T-helper 2 cell treated with Interferon-gamma antibody and Interleukin-4, amounts not matched to agents 5 μg/mL and 100 μg/mL, for 36 hours (primary cell): ENCODE measurements around the gene CA4.
"Not testable (repeated sequence)": the region's sequence is repeated elsewhere in the genome, so short reads cannot be mapped to it uniquely, and the experiment has no call there.

Experiments
- DNase-seq: peaks from one replicate; pipeline ENCODE4 v3.0.0; 2021; ENCODE audit warnings: low spot score
- H3K27ac Mint-ChIP-seq: one replicate; pipeline ENCODE4 v1.8.0; 2021; ENCODE audit warnings: mild to moderate bottlenecking, mixed read lengths
- H3K27me3 Mint-ChIP-seq: one replicate; pipeline ENCODE4 v1.8.0; 2021; ENCODE audit warnings: low read depth, mixed read lengths
- H3K36me3 Mint-ChIP-seq: one replicate; pipeline ENCODE4 v1.8.0; 2021; ENCODE audit warnings: low read depth, mixed read lengths
- H3K4me1 Mint-ChIP-seq: one replicate; pipeline ENCODE4 v1.8.0; 2021; ENCODE audit warnings: low read depth, mixed read lengths
- H3K4me3 Mint-ChIP-seq: one replicate; pipeline ENCODE4 v1.8.0; 2022; ENCODE audit warnings: mild to moderate bottlenecking, moderate library complexity, mixed read lengths
- H3K9me3 Mint-ChIP-seq: one replicate; pipeline ENCODE4 v1.8.0; 2021; ENCODE audit warnings: mixed read lengths

CA4 gene

DNA sequence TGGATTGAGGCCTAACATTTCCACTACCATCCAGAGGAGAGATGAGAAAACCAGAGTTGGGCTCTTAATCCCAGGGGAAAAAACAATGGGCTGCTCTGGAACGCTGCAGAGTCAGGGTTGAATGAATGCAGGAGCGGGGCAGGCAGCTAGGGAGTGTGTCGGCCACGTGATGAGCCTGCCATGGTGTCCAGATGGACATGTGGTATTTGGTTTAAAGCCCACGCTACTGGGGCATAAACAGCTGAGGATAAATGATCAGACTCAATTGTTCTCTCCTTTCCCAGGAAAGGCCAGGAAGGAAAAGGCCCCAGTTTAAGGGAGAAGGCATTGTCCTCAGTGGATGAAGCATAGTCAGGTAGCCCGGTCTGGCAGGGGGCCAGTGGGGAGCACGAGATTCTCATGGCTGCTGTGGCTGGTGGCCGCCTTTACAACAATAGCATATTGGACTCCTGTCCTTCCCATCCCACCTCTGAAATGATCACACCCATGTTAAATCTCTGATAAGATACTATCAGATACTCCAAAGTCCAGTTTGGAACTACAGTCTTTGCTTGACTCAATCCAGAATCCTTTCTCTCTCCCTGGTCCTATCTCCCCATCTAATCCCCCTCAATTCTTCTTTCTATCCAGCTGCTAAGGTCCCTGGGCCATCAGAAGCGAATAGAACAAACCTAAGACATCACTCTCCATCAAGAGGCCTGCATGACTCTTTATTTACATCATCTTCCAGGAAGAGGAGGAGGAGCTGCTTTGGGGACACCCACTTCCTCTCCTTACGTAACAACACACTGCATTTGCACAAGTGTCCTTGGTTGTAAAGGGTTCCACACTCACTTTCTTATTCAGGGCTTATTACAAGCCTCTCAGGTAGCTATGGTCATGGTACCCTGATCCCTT is 20.4 kb downstream of the CA4 start:
- no peaks in the 10 kb centered on the region for H3K27me3 Mint-ChIP-seq
- no peaks in the 10 kb centered on the region for H3K36me3 Mint-ChIP-seq
- H3K27ac Mint-ChIP-seq = peak overlapping the region; percentile 86
- H3K4me3 Mint-ChIP-seq = peak overlapping the region; percentile 25
- no peak for DNase-seq
- peaks cover 18% of the 10 kb centered on the region for H3K4me1 Mint-ChIP-seq
- no peaks in the 10 kb centered on the region for H3K9me3 Mint-ChIP-seq

GRCh38 chr17:60170835-60171752 is 21.3 kb downstream of the CA4 start:
- peaks cover 11% of the 10 kb centered on the region for H3K4me1 Mint-ChIP-seq
- no peaks in the 10 kb centered on the region for H3K36me3 Mint-ChIP-seq
- H3K4me3 Mint-ChIP-seq = no peak overlapping the region
- no peak overlapping the region for H3K27ac Mint-ChIP-seq
- no peak for DNase-seq
- no peaks in the 10 kb centered on the region for H3K9me3 Mint-ChIP-seq
- H3K27me3 Mint-ChIP-seq = no peaks in the 10 kb centered on the region

DNA sequence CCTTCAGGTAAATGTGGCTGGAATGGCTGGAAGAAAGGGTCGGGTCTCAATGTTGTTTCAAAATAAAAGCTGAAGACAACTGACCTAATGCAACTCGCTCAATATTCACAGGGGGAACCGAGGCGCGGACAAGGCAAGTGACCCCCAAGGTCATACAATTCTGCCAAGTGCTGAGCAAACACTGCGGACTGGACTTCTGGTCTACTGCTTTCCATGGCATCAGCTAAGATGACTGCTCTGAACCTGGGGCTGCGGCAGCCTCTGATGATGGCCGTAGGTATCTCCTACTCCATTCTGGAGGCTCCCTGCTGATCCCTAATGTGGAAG is 21.9 kb downstream of the CA4 start:
- Mint-ChIP-seq H3K4me1 (peaks cover 8% of the 10 kb centered on the region), H3K4me3 (no peak overlapping the region), H3K27ac (no peak overlapping the region)

GRCh38 chr17:60173304-60173819 is 23.6 kb downstream of the CA4 start:
- H3K9me3 Mint-ChIP-seq = no peaks in the 10 kb centered on the region
- peaks cover 8% of the 10 kb centered on the region for H3K4me1 Mint-ChIP-seq
- no peak overlapping the region for H3K4me3 Mint-ChIP-seq
- no peak for DNase-seq
- H3K27me3 Mint-ChIP-seq = no peaks in the 10 kb centered on the region
- peaks cover 3% of the 10 kb centered on the region for H3K36me3 Mint-ChIP-seq
- no peak overlapping the region for H3K27ac Mint-ChIP-seq

More for the DNA sequence above, 21.9 kb downstream of the CA4 start:
- no peaks in the 10 kb centered on the region for H3K9me3 Mint-ChIP-seq
- H3K36me3 Mint-ChIP-seq = peaks cover 3% of the 10 kb centered on the region
- DNase-seq = no peak
- H3K27me3 Mint-ChIP-seq = no peaks in the 10 kb centered on the region

DNA sequence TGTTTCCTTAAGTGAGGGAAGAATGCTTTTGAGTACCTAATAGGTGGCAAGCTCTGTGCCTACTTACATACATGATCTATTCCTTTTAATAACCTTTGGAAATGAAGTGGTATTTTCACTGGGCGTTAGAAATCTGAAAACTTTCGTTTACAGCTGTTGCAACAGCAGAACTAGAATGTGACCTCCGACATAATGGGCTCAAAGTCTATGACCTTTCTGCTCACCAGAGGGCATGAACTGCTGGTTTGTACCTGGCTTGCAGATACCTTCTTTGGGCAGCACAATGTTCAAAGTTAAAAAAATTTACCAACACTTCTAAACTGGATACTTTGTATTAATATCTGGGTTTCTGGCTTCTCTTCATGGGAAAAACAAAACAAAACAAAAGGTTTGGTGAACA is 24.3 kb downstream of the CA4 start:
- no peaks in the 10 kb centered on the region for H3K9me3 Mint-ChIP-seq
- DNase-seq = no peak
- peaks cover 8% of the 10 kb centered on the region for H3K4me1 Mint-ChIP-seq
- no peak overlapping the region for H3K4me3 Mint-ChIP-seq
- H3K27me3 Mint-ChIP-seq = no peaks in the 10 kb centered on the region
- no peak overlapping the region for H3K27ac Mint-ChIP-seq
- H3K36me3 Mint-ChIP-seq = peaks cover 5% of the 10 kb centered on the region

DNA sequence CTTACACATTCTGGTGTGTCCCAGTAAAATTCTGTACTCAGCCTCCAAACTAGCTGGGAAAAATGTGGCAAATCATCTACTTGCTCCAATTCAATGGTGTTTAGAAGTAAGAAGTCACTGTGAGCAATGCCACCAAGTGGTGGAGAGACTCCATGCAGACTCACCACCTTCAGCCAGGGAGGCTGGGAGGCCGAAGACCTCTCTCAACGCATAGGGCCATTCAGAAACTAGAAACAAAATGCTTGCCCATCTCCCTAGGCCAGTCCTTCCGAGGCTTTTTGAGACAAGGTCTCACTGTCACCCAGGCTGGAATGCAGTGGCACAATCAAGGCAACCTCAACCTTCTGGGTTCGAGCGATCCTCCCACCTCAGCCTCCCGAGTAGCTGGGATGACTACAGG is 25.0 kb downstream of the CA4 start:
- H3K27me3 Mint-ChIP-seq = not testable (repeated sequence)

DNA sequence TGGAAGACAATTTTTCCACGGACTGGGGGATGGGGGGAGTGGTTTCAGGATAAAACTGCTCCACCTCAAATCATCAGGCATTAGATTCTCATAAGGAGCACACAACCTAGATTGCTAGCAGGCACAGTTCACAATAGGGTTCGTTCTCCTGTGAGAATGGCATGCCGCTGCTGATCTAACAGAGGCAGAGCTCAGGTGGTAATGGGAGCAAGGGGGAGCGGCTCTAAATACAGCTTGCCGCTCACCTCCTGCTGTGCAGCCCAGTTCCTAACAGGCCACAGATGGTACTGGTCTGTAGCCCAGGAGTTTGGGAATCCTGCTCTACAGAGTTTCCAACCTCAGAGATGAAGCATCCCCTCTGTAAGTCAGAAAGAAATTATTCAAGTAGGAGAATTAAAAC is 27.0 kb downstream of the CA4 start:
- not testable (repeated sequence) for DNase-seq, H3K9me3 Mint-ChIP-seq, H3K4me1 Mint-ChIP-seq, H3K27me3 Mint-ChIP-seq, H3K4me3 Mint-ChIP-seq, H3K27ac Mint-ChIP-seq
- H3K36me3 Mint-ChIP-seq = peaks cover 18% of the 10 kb centered on the region

More for the DNA sequence above, 25.0 kb downstream of the CA4 start:
- not testable (repeated sequence) for H3K9me3 Mint-ChIP-seq, H3K4me1 Mint-ChIP-seq, H3K27ac Mint-ChIP-seq, H3K36me3 Mint-ChIP-seq, H3K4me3 Mint-ChIP-seq, DNase-seq

- H3K4me3 Mint-ChIP-seq, H3K27me3 Mint-ChIP-seq, H3K27ac Mint-ChIP-seq, DNase-seq, H3K4me1 Mint-ChIP-seq, H3K9me3 Mint-ChIP-seq: not testable (repeated sequence)
- H3K36me3 Mint-ChIP-seq = peaks cover 18% of the 10 kb centered on the region
Observed at GRCh38 chr17:60178180-60178579, 28.4 kb downstream of the CA4 start.

- not testable (repeated sequence) for H3K4me1 Mint-ChIP-seq, DNase-seq, H3K9me3 Mint-ChIP-seq, H3K27me3 Mint-ChIP-seq, H3K27ac Mint-ChIP-seq, H3K4me3 Mint-ChIP-seq
- peaks cover 25% of the 10 kb centered on the region for H3K36me3 Mint-ChIP-seq
Observed at GRCh38 chr17:60180380-60180779, 30.6 kb downstream of the CA4 start.

DNA sequence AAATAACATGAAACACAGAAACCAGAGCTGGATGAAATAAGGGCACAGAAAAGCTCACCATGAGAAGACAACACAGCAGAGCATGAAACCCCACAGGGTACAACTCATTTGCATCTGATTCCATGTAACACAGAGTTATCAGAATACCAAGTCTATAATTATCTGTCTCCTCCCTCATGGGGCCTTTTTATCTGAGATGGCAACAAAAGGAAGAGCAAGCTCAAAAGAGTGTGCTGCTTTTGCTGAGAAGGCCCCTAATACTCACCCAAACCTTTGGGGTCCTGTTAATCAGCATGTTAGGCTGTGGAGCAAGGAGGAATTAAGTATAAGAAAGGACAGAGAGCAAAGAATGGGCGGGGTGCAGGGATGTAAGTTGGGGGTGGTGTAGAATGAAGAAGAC is 36.6 kb downstream of the CA4 start:
- DNase-seq, H3K27me3 Mint-ChIP-seq, H3K4me3 Mint-ChIP-seq, H3K27ac Mint-ChIP-seq, H3K4me1 Mint-ChIP-seq, H3K9me3 Mint-ChIP-seq: not testable (repeated sequence)
- peaks cover 30% of the 10 kb centered on the region for H3K36me3 Mint-ChIP-seq

- not testable (repeated sequence) for H3K27me3 Mint-ChIP-seq, DNase-seq, H3K9me3 Mint-ChIP-seq, H3K27ac Mint-ChIP-seq, H3K4me1 Mint-ChIP-seq, H3K4me3 Mint-ChIP-seq
- peaks cover 28% of the 10 kb centered on the region for H3K36me3 Mint-ChIP-seq
Observed at GRCh38 chr17:60186846-60187745, 37.3 kb downstream of the CA4 start.

- Mint-ChIP-seq H3K9me3 (no peaks in the 10 kb centered on the region), H3K4me3 (no peak overlapping the region), H3K27ac (no peak overlapping the region), H3K36me3 (peaks cover 28% of the 10 kb centered on the region), H3K27me3 (no peaks in the 10 kb centered on the region), H3K4me1 (peaks cover 2% of the 10 kb centered on the region)
- no peak for DNase-seq
Observed at GRCh38 chr17:60188759-60189158, 39.0 kb downstream of the CA4 start.

DNA sequence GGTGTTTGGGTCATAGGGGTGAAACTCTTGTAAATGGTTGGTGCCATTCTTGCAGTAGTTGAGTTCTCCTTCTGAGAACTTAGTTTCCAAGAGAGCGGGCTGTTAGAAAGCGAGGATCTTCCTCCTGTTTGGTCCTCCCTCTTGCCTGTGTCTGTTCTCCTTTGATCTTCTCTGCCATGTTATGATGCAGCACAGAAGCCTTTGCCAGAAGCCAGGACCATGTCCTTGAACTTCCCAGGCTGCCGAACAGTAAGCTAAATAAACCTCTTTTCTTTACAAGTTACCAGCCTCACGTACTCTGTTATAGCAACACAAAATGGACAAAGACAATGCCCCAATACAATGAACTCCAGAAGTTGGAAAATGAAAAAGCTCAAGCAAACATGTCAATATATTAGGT is 40.3 kb downstream of the CA4 start:
- H3K4me1 Mint-ChIP-seq, DNase-seq, H3K27me3 Mint-ChIP-seq, H3K4me3 Mint-ChIP-seq, H3K9me3 Mint-ChIP-seq, H3K27ac Mint-ChIP-seq: not testable (repeated sequence)
- peaks cover 32% of the 10 kb centered on the region for H3K36me3 Mint-ChIP-seq
